Esophagus muscularis mucosa (tissue), 4 donors: ENCODE data around the gene CLCN4.

Experiments
- CTCF ChIP-seq, 3 experiments: fragments of 200-600 bp in 2 of 3; fragments of 450-650 bp in 1 of 3; sonication (generic) in 2 of 3; IDR thresholded peaks; one replicate each; pipeline ENCODE4 v1.5.1; 2017 to 2019; ENCODE audit warnings: antibody characterized with exemption in 3 of 3, mild to moderate bottlenecking in 2 of 3, moderate library complexity in 1 of 3
- EP300 ChIP-seq: sonication (generic); formaldehyde crosslinking; IDR thresholded peaks from one replicate; pipeline ENCODE4 v1.6.1; 2017; ENCODE audit warnings: antibody characterized with exemption
- POLR2A ChIP-seq: fragments of 450-650 bp; IDR thresholded peaks from one replicate; pipeline ENCODE4 v1.6.1; 2017; ENCODE audit warnings: antibody characterized with exemption, moderate library complexity, mild to moderate bottlenecking, low read depth
- POLR2AphosphoS5 ChIP-seq, 2 donors: sonication (generic); formaldehyde crosslinking; IDR thresholded peaks; one replicate each; pipeline ENCODE4 v1.6.1; 2017; ENCODE audit warnings: antibody characterized with exemption in 2 of 2

GRCh38 chrX:10246846-10247245 is 90.1 kb downstream of the CLCN4 start:
- no peak for TF ChIP-seq POLR2AphosphoS5 (IDR thresholded peaks at IDR 0.05)
- no peak for TF ChIP-seq CTCF (IDR thresholded peaks at IDR 0.05)
- no peak for TF ChIP-seq POLR2A
- TF ChIP-seq EP300, result no peak
